PC-3 (cell line): ENCODE results near the gene SMIM44. TPM values are rescaled to one million over a fixed set of nuclear protein-coding genes. Genes with fewer than 3 reads are reported as not detected.

Experiments
- ATAC-seq: fragments of 200-7000 bp; cut with Tn5 transposase; 2 replicates; pipeline ENCODE4 v1.9.1; 2020; ENCODE audit warnings: mild to moderate bottlenecking, moderate library complexity
- BruUV-seq: library from RNA; stranded (reverse); fragments of 400-500 nt; replicated peaks from 2 replicates; lab custom pipeline; 2021; lab: Mats Ljungman, UMichigan
- CTCF ChIA-PET: fragments of 300-600 bp; sonication (Branson Sonifier 250); formaldehyde crosslinking; loops from one replicate; lab custom pipeline; 2022; ENCODE audit warnings: antibody characterized with exemption; lab: Charles Lee
- POLR2A ChIA-PET: fragments of 300-600 bp; sonication (Branson Sonifier 250); formaldehyde crosslinking; loops from one replicate; lab custom pipeline; 2022; ENCODE audit warnings: antibody characterized with exemption; ENCODE audit not compliant: unreplicated experiment; lab: Charles Lee
- DNase-seq: peaks from one replicate; pipeline ENCODE4 v3.0.0-alpha.2; 2015
- H2AFZ ChIP-seq: fragments of 300-600 bp; sonication (generic); 2 replicates; pipeline ENCODE4 v1.6.0; 2016; ENCODE audit warnings: antibody characterized with exemption, low read length
- H3F3A ChIP-seq: fragments of 300-600 bp; sonication (generic); one replicate; pipeline ENCODE4 v1.6.0; 2017; ENCODE audit warnings: antibody characterized with exemption, low read length, control low read depth, mild to moderate bottlenecking; ENCODE audit not compliant: unreplicated experiment
- H3K27ac ChIP-seq: fragments of 300-600 bp; sonication (generic); 2 replicates; pipeline ENCODE4 v1.5.1; 2016; ENCODE audit warnings: mild to moderate bottlenecking, low read length
- H3K27me3 ChIP-seq: fragments of 300-600 bp; sonication (generic); 2 replicates; pipeline ENCODE4 v1.6.1; 2016; ENCODE audit warnings: low read length, mixed read lengths
- H3K36me3 ChIP-seq: fragments of 300-600 bp; sonication (generic); 2 replicates; pipeline ENCODE4 v1.6.1; 2016; ENCODE audit warnings: low read depth, mixed run types, low read length, mixed read lengths
- H3K4me1 ChIP-seq: fragments of 300-600 bp; sonication (generic); 2 replicates; pipeline ENCODE4 v1.5.1; 2016; ENCODE audit warnings: low read length; ENCODE audit not compliant: insufficient read depth
- H3K4me2 ChIP-seq: fragments of 300-600 bp; sonication (generic); 2 replicates; pipeline ENCODE4 v1.6.0; 2016; ENCODE audit warnings: low read length
- H3K4me3 ChIP-seq: fragments of 300-600 bp; sonication (generic); 2 replicates; pipeline ENCODE4 v1.5.1; 2016; ENCODE audit warnings: mild to moderate bottlenecking, low read length, mixed read lengths
- H3K79me2 ChIP-seq: fragments of 300-600 bp; sonication (generic); 2 replicates; pipeline ENCODE4 v1.6.1; 2017; ENCODE audit warnings: low read length, mixed read lengths
- H3K9ac ChIP-seq: fragments of 300-600 bp; sonication (generic); 2 replicates; pipeline ENCODE4 v1.6.0; 2016; ENCODE audit warnings: mild to moderate bottlenecking, low read length
- H3K9me2 ChIP-seq: fragments of 300-600 bp; sonication (generic); replicated peaks from 2 replicates; pipeline ENCODE4 v1.6.1; 2016; ENCODE audit warnings: mixed run types, low read length, mixed read lengths
- H3K9me3 ChIP-seq: fragments of 300-600 bp; sonication (generic); 2 replicates; pipeline ENCODE4 v1.6.1; 2016; ENCODE audit warnings: low read length, mixed read lengths
- H4K20me1 ChIP-seq: fragments of 300-600 bp; sonication (generic); 2 replicates; pipeline ENCODE4 v1.6.1; 2016; ENCODE audit warnings: low read length, mixed read lengths
- EZH2 ChIP-seq: fragments of 300-600 bp; sonication (generic); IDR thresholded peaks from one replicate; pipeline ENCODE4 v1.6.1; 2017; ENCODE audit warnings: antibody characterized with exemption, mild to moderate bottlenecking, low read length; ENCODE audit not compliant: unreplicated experiment
- EZH2phosphoT487 ChIP-seq: fragments of 300-600 bp; sonication (generic); IDR thresholded peaks from 2 replicates; pipeline ENCODE4 v1.6.1; 2018; ENCODE audit warnings: mild to moderate bottlenecking, antibody characterized with exemption, low read length, borderline replicate concordance
- intact Hi-C: fragments of 100-400 bp; cut with micrococcal nuclease; formaldehyde crosslinking; loops from 2 replicates; pipeline ENCODE4 v1.9.0; 2023
- total RNA-seq: library from RNA; depleted of rRNA; stranded (reverse); fragments of >200 nt; gene quantifications from 2 replicates; pipeline ENCODE4 v1.2.3, GENCODE V29; 2014
- TF ChIP-seq, protein P1 (sequence below): fragments of 300-600 bp; sonication (generic); conservative IDR thresholded peaks from 2 replicates; pipeline ENCODE4 v1.5.1; 2017; ENCODE audit warnings: antibody characterized with exemption, low read depth, mild to moderate bottlenecking, low read length

The SMIM44 gene
- total RNA-seq, 1 experiment from 2014 or later, result not detected

GRCh38 chr19:3524078-3524842, 41.0 kb upstream of the SMIM44 start:
- Histone ChIP-seq H3K27me3 (no peaks in the 10 kb centered on the region), H3K27ac (no peak overlapping the region), H3K79me2 (peaks cover 27% of the 10 kb centered on the region), H3K4me1 (no peaks in the 10 kb centered on the region), H3K9ac (no peak overlapping the region), H3K4me2 (no peak overlapping the region), H4K20me1 (peaks cover 3% of the 10 kb centered on the region; the same call in 1 of the 2 replicates), H3F3A (no peaks in the 10 kb centered on the region), H3K9me2 (no peaks in the 10 kb centered on the region), H2AFZ (no peak overlapping the region), H3K36me3 (no peaks in the 10 kb centered on the region; the same call in 1 of the 2 replicates), H3K9me3 (no peaks in the 10 kb centered on the region), H3K4me3 (no peak overlapping the region)
- ATAC-seq, result no peak
- DNase-seq, result no peak
- TF ChIP-seq EZH2phosphoT487, result no peak
- no peak for TF ChIP-seq EZH2
- TF ChIP-seq, protein P1, sequence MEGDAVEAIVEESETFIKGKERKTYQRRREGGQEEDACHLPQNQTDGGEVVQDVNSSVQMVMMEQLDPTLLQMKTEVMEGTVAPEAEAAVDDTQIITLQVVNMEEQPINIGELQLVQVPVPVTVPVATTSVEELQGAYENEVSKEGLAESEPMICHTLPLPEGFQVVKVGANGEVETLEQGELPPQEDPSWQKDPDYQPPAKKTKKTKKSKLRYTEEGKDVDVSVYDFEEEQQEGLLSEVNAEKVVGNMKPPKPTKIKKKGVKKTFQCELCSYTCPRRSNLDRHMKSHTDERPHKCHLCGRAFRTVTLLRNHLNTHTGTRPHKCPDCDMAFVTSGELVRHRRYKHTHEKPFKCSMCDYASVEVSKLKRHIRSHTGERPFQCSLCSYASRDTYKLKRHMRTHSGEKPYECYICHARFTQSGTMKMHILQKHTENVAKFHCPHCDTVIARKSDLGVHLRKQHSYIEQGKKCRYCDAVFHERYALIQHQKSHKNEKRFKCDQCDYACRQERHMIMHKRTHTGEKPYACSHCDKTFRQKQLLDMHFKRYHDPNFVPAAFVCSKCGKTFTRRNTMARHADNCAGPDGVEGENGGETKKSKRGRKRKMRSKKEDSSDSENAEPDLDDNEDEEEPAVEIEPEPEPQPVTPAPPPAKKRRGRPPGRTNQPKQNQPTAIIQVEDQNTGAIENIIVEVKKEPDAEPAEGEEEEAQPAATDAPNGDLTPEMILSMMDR, result no peak
- CTCF ChIA-PET, result no interaction called here
- no TSS peak for BruUV-seq
- intact Hi-C loops, result no loop called here
- POLR2A ChIA-PET, result no interaction called here

DNA sequence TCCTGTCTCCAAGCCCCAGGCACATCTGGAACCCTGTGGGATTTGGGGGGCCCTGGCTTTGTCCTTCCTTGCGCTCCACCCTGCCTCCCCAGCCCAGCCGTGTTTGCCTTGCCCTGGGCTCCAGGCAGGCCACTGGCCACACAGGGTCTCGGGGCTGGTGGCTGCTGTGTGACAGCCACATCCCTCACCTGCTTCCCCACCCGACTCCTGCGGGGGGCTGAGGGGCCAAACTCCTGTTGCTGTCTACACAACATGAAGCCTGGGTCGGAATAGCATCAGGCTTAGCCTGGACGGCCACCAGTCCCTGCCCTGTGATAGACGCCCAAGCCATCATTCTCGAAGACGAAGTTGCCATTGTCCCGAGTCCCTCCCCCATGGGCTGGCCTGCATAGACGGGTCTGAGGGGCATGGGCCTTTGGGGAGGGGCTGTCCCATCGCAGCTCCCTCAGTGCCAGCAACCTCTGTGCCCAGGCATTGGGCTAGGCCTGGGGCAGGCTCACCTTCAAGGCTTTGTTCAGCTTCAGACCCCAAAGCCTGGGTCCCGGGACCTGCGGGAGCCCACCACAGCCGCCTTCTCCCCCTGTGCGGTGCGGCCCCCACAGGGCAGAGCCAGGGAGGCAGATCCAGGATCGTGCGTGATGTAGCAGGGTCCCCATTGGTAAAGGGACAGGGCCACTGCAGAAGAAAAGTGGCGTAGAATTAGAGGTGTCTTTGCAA, 40.3 kb upstream of the SMIM44 start:
- CTCF ChIA-PET, result no interaction called here
- TF ChIP-seq, protein P1, result no peak
- TF ChIP-seq EZH2phosphoT487, result no peak
- no peak for TF ChIP-seq EZH2

More for the DNA sequence above, 40.3 kb upstream of the SMIM44 start:
- DNase-seq, result no peak
- Histone ChIP-seq H3K9me3 (no peaks in the 10 kb centered on the region), H3K79me2 (peaks cover 35% of the 10 kb centered on the region), H4K20me1 (peaks cover 3% of the 10 kb centered on the region; the same call in 1 of the 2 replicates), H3K4me3 (no peak overlapping the region), H3K27me3 (no peaks in the 10 kb centered on the region), H3K4me1 (no peaks in the 10 kb centered on the region), H2AFZ (no peak overlapping the region), H3F3A (no peaks in the 10 kb centered on the region), H3K4me2 (no peak overlapping the region), H3K36me3 (no peaks in the 10 kb centered on the region; the same call in 1 of the 2 replicates), H3K27ac (no peak overlapping the region), H3K9ac (no peak overlapping the region), H3K9me2 (no peaks in the 10 kb centered on the region)
- no peak for ATAC-seq
- POLR2A ChIA-PET, result no interaction called here
- no TSS peak for BruUV-seq
- intact Hi-C loops, result no loop called here
